CD4-positive, alpha-beta T cell treated with Interferon gamma for 1 hour (primary cell): ENCODE results near the gene SMG6.
A peak's percentile ranks its signal among the peaks of the same experiment; 100 is the strongest.

Experiments
- DNase-seq: peaks from one replicate; pipeline ENCODE4 v3.0.0-alpha.2; 2020

SMG6 gene

GRCh38 chr17:2093349-2093748, 210.2 kb downstream of the SMG6 start:
- no peak for DNase-seq

- DNase-seq: no peak
Measured at GRCh38 chr17:2092253-2092652, 211.3 kb downstream of the SMG6 start.

- DNase-seq: no peak
Measured at GRCh38 chr17:2090804-2091534, 212.6 kb downstream of the SMG6 start.

- DNase-seq: no peak
Measured at GRCh38 chr17:2090210-2090641, 213.4 kb downstream of the SMG6 start.

- DNase-seq: no peak
Measured at GRCh38 chr17:2089021-2089422, 214.6 kb downstream of the SMG6 start.

- peak; percentile 70 for DNase-seq
Measured at GRCh38 chr17:2087597-2088211, 215.9 kb downstream of the SMG6 start.

- DNase-seq: no peak
Measured at GRCh38 chr17:2086306-2086705, 217.3 kb downstream of the SMG6 start.

- DNase-seq: no peak
Measured at GRCh38 chr17:2085648-2085949, 218.0 kb downstream of the SMG6 start.

GRCh38 chr17:2084766-2085647, 218.6 kb downstream of the SMG6 start:
- no peak for DNase-seq

- no peak for DNase-seq
Measured at GRCh38 chr17:2084036-2084765, 219.4 kb downstream of the SMG6 start.

- peak; percentile 61 for DNase-seq
Measured at GRCh38 chr17:2083613-2084035, 220.0 kb downstream of the SMG6 start.

- no peak for DNase-seq
Measured at GRCh38 chr17:2082003-2082781, 221.4 kb downstream of the SMG6 start.

GRCh38 chr17:2081564-2081963, 222.0 kb downstream of the SMG6 start:
- DNase-seq: no peak

GRCh38 chr17:2077040-2077439, 226.5 kb downstream of the SMG6 start:
- DNase-seq: no peak

GRCh38 chr17:2076087-2076984, 227.2 kb downstream of the SMG6 start:
- no peak for DNase-seq

GRCh38 chr17:2075336-2076086, 228.1 kb downstream of the SMG6 start:
- DNase-seq: no peak

GRCh38 chr17:2074919-2075318, 228.7 kb downstream of the SMG6 start:
- no peak for DNase-seq

- DNase-seq: no peak
Measured at GRCh38 chr17:2071455-2072281, 231.9 kb downstream of the SMG6 start.

GRCh38 chr17:2071024-2071385, 232.6 kb downstream of the SMG6 start:
- no peak for DNase-seq
